GM12872 (cell line): Measurements from ENCODE around the gene SLC38A3.

Source experiments
- CTCF ChIP-seq: IDR thresholded peaks from 3 replicates; pipeline ENCODE4 v1.5.1; 2011; ENCODE audit warnings: low read depth, mild to moderate bottlenecking, low read length, moderate library complexity; ENCODE audit not compliant: insufficient read depth

Gene SLC38A3

GRCh38 chr3:50202353-50203112, 2.5 kb upstream of the SLC38A3 start:
- TF ChIP-seq CTCF, result no peak

GRCh38 chr3:50203113-50203808, 1.8 kb upstream of the SLC38A3 start:
- TF ChIP-seq CTCF, result no peak

- no peak for TF ChIP-seq CTCF
Measured at GRCh38 chr3:50203809-50204803, 965 bp upstream of the SLC38A3 start.

- no peak for TF ChIP-seq CTCF
Measured at GRCh38 chr3:50205413-50206276, 574 bp downstream of the SLC38A3 start.

- no peak for TF ChIP-seq CTCF
Measured at GRCh38 chr3:50207359-50208042, 2.4 kb downstream of the SLC38A3 start.

- TF ChIP-seq CTCF, result no peak
Measured at GRCh38 chr3:50208677-50209344, 3.7 kb downstream of the SLC38A3 start.
